NCI-H460 (cell line): ENCODE results near the gene IFRD2. TPM values are rescaled to one million over a fixed set of nuclear protein-coding genes. Genes with fewer than 3 reads are reported as not detected.
A peak's percentile ranks its signal among the peaks of the same experiment; 100 is the strongest.
"Not testable (repeated sequence)": the region's sequence is repeated elsewhere in the genome, so short reads cannot be mapped to it uniquely, and the experiment has no call there.

Experiments used
- DNase-seq: peaks from one replicate; pipeline ENCODE4 v3.0.0-alpha.2; 2016; ENCODE audit warnings: low read depth; ENCODE audit errors: extremely low read depth
- total RNA-seq: library from RNA; depleted of rRNA; stranded (reverse); fragments of >200 nt; shearing (Covaris generic); gene quantifications from 2 replicates; pipeline ENCODE4 v1.2.3, GENCODE V29; 2014

IFRD2 gene
- total RNA-seq, 1 experiment from 2014 or later: 116 TPM

DNA sequence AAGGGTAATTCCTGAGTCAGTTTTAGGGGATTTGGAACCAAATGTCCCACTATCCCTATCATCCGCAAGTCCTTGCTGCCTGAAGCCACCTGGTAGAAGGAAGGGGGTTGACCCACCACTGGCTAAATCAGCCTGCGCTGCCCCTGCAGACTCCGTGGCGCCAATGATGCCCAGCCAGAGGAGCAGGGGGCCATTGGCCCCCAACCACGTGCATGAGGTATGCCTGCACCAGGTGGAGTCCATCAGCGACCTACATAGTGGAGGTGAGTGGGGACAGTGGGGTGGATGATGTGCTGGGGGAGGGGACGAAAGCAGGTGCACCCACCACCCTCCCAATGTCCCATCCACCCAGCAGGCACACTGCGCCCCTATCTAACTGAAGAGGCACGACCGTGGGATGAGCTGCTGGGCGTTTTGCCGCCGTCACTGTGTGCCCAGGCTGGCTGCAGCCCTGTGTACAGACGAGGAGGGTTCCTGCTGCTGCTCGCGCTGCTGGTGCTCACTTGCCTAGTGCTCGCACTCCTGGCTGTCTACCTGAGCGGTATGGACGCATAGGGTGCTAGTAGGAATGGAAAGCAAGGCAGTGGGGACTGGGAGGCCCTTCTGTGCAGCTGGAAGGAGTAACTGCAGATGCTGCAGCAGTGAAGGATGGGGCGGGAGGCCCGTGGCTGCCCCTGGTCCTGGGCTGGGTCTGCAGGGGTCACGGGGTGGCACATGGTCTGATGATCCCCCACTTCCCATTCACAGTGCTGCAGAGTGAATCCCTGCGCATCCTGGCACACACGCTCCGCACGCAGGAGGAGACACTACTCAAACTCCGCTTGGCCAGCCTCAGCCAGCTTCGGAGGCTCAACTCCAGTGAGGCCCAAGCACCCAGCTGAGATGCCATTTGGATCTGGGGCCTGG is 5.7 kb downstream of the IFRD2 start:
- no peak for DNase-seq

DNA sequence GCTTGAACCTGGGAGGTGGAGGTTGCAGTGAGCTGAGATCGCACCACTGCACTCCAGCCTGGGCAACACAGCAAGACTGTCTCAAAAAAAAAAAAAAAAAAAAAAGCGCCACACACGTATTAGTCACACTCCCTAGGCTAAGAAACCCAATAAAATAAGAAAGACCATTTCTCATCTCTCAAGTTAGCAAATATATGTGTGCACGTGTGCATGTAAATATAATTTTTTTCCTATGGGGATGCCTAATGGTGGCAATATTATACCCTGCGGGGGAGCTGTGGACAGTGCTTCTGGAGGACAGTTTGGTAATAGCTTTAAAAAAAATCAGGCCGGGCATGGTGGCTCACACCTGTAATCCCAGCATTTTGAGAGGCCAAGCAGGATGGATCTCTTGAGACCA is 8.1 kb downstream of the IFRD2 start:
- not testable (repeated sequence) for DNase-seq

DNA sequence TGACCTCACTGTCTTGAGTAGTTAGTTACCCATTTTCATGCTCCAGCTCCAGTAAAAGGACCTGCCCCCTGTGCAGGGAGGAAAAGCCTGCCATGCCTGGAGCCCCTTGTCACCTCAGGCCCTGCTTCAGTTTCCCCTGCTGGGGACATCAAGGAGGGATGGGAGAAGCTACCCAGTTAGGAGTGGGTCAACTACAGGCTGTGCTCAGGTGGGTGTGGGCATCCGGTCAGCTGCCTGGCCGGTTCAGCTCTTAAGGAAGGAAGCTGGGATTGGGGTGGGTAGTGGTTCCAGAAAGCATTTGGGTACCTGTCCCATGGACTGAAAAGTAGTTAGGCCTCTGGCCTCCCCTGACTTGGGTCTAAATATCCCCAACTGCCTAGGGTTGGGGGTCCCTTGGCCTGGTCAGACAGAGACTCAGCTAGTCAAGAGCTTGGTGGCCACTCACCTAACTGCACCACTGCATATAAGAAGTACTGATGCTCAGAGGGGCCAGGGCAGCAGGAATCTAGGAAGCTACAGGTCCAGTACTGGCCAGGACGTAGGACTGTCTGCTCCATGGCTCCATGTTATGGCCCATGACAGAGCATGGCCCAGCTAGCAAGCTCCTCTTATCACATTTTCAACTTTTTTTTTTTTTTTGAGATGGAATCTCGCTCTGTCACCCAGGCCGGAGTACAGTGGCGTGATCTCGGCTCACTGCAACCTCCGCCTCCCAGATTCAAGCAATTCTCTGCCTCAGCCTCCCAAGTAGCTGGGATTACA is 12.8 kb downstream of the IFRD2 start:
- no peak for DNase-seq

DNA sequence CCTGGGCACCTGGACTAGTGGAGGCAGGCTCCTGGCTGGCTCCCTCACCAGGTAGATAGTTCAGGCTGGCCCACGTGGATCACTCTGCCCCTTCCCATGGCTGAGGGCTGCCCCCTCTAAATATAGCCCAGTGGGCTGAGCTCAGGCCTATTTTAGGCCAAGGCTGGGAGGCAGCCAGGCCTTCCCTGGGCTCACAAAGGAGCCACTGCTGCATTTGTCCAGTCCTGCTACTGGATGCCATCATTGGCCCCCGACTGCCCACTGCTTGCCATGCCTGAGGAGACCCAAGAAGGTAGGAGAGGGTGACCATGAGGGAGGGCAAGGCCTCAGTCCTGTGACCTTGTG is 13.4 kb downstream of the IFRD2 start, which contains the start of gene LSMEM2:
Gene LSMEM2 (plus strand): TSS at position 208 of the 345 bp plus-strand sequence. CDS start 27 bp downstream, at position 235.
- DNase-seq: no peak

DNA sequence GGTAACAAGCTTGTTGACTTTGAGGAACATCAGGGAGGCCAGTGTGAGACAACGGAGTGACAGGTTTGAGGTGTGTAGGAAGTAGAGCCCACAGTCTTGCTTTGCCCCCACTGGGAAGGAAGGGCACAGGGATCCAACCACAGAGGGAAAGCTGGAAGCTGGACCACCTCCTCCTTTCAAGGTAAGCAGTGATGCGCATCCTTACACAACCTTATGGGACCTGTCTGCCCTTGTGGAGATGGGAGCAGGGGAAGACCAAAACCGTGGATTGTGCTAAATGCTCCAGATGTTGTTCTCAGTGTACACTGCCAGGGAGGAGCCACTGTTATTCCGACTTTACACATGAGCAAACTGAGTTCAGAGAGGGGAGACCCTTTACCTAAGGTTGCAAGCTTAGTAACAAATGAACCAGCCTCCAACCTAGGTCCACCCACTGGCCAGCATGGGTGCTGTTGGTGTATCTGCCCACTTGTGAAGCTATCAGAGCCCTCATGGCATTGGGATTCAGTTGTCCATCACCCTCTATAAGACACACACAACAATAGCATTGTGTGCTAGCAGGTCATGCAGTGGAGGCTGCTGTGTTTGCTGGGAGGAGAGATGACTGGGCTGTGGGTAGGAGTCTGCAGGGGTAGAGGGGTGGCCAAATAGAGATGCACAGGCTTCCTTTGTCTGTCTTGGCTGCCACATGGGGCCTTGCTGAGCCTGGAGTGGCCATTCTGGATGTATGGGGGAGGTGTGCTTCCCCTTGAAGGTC is 13.9 kb downstream of the IFRD2 start:
- DNase-seq: no peak

DNA sequence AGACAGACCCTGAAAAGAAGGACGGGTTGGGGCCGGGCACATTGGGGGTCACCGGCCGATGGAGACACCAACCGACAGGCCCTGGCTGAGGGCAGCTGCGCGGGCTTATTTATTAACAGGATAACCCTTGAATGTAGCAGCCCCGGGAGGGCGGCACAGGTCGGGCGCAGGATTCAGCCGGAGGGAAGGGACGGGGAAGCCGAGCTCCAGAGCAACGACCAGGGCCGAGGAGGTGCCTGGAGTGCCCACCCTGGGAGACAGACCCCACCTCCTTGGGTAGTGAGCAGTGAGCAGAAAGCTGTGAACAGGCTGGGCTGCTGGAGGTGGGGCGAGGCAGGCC is 15.5 kb downstream of the IFRD2 start:
- no peak for DNase-seq

DNA sequence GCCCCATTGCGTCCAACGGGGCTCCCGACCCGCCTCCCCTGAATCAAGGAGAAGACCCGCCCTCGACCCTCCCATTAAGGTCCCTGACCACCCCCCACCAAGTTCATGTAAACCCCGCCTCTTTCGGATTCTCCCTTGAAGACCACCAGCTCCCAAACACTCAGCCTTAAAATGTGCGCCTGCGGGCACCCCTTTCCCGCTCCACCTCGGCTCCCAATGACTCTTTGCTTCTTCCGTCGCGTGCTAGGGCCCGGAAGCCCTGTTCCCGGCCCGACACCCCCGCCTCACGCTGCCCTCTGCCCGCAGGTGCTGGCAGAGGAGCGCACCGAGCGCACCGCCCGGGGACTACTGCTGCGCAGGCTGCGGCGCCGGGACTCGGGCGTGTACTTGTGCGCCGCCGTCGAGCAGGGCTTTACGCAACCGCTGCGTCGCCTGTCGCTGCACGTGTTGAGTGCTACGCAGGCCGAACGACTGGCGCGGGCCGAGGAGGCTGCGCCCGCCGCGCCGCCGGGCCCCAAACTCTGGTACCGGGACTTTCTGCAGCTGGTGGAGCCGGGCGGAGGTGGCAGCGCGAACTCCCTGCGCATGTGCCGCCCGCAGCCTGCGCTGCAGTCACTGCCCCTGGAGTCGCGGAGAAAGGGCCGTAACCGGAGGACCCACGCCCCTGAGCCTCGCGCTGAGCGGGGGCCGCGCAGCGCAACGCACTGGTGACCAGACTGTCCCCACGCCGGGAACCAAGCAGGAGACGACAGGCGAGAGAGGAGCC is 16.1 kb downstream of the IFRD2 start:
- no peak for DNase-seq

DNA sequence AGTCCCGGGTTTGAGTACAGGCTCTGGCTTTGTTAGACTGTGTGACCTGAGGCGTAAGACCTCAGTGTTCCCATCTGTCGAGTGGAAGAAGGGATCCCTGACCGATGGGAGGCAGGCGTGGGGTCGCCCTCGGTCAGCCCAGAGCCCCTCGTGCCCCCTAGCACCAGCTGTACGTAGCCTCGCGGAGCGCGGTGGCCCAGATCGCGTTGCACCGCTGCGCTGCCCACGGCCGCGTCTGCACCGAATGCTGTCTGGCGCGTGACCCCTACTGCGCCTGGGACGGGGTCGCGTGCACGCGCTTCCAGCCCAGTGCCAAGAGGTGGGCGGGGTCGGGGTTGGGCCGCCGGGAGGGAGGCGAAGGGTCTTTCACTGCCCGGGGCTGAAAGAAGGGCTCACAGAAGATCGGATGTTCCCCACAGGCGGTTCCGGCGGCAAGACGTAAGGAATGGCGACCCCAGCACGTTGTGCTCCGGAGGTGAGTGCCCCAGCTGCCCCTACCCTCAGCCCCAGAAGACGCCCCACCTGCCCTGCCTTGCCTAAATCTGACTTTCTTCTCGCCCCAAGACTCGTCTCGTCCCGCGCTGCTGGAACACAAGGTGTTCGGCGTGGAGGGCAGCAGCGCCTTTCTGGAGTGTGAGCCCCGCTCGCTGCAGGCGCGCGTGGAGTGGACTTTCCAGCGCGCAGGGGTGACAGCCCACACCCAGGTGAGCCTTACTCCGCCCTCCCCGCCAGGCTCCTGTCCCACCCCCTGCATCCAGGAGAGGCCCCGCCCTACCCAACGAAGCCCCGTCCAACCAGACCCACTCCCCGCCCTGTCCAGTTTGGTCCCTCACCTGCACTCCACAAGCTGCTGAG is 16.9 kb downstream of the IFRD2 start:
- no peak for DNase-seq

DNA sequence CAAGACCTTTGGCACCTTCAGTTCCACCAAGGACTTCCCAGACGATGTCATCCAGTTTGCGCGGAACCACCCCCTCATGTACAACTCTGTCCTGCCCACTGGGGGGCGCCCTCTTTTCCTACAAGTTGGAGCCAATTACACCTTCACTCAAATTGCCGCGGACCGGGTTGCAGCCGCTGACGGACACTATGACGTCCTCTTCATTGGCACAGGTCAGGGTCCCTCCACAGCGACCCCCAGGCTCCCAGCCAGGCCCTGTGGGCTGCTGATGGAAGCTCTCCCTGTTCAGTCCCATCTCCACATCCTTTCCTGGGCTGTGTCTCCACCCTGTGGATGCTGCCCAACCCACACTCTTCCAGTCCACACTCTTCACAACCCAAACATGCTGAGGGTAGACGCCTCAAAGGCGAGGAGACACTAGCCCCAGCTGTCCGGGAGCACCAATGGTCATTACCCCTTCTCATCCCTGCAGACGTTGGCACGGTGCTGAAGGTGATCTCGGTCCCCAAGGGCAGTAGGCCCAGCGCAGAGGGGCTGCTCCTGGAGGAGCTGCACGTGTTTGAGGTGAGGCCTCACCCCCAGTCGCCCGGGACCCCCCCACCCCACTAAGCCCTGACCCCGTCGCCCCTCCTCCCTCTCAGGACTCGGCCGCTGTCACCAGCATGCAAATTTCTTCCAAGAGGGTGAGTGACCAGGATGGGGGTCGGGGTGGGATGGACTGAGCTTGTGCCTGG is 17.7 kb downstream of the IFRD2 start:
- peak; percentile 38 for DNase-seq

DNA sequence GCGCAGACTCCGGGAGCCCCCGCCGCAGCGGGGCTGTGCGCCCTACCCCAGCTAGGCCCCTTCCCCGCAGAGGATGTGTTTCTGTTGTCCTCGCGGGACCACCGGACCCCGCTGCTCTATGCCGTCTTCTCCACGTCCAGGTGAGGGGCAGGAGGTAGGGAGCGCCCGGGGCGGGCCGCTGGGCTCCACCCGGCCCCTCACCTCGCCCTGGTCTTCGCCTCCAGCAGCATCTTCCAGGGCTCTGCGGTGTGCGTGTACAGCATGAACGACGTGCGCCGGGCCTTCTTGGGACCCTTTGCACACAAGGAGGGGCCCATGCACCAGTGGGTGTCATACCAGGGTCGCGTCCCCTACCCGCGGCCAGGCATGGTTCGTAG is 18.6 kb downstream of the IFRD2 start:
- no peak for DNase-seq

DNA sequence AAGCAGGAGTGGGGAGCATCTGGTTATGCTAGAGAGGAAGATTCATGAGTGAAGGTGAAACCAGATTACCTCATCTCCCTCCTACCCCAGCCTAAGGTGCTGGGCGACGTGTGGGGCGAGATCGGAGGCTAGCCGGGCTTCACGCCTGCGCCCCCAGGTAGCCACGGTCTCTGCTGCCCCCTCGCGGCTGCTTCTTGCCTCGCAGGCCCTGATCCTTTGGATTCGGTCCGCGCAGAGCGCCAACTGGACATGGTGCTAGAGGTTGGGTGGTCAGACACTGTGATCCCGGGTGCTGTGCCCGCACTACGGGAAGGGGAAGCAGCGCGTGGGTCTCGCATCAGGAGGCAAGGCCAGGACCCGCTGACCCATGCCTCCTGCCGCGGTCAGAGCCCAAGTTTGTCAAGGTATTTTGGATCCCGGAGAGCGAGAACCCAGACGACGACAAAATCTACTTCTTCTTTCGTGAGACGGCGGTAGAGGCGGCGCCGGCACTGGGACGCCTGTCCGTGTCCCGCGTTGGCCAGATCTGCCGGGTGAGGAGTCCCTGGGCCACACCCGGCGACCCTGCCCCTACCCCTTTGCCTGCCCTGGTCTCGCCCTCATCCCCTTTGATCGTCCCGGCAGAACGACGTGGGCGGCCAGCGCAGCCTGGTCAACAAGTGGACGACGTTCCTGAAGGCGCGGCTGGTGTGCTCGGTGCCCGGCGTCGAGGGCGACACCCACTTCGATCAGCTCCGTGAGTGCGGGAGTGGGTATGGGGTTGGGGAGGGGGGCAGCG is 19.1 kb downstream of the IFRD2 start:
- DNase-seq: peak; percentile 67

DNA sequence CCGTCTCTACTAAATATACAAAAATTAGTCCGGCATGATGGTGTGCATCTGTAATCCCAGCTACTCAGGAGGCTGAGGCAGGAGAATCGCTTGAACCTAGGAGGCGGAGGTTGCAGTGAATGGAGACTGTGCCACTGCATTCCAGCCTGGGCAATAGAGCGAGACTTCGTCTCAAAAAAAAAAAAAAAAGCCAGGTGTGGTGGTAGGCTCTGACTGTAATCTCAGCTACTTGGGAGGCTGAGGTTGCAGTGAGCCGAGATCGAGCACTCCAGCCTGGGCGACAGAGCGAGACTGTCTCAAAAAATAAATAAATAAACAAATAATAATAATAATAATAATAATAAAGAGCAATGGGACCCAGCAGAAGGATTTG is 19.7 kb downstream of the IFRD2 start:
- DNase-seq: not testable (repeated sequence)

DNA sequence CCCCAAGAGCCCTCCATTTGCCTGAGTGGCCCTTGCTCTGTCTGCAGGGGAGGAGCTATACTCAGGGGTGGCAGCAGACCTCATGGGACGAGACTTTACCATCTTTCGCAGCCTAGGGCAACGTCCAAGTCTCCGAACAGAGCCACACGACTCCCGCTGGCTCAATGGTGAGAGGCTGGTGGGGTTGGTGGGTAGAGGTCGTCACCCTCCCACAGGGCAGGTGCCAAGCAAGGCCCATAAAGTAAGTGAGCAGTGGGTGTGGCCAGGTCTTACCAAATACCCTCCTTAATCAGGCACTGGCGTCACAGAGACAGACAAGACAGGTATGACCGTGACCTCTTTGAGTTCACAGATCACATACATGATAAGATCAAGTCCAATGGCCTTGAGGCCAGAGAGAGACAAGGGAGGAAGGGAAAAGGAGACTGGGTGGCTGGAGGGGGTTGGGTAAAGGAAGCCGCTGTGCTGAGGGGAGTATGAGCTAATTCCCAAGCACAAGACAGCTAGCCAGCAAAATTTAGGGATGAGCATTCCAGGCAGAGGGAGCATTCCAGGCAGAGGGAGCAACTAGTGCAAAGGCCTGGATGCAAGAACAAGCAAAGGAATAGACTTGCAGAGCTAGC is 20.8 kb downstream of the IFRD2 start:
- no peak for DNase-seq

DNA sequence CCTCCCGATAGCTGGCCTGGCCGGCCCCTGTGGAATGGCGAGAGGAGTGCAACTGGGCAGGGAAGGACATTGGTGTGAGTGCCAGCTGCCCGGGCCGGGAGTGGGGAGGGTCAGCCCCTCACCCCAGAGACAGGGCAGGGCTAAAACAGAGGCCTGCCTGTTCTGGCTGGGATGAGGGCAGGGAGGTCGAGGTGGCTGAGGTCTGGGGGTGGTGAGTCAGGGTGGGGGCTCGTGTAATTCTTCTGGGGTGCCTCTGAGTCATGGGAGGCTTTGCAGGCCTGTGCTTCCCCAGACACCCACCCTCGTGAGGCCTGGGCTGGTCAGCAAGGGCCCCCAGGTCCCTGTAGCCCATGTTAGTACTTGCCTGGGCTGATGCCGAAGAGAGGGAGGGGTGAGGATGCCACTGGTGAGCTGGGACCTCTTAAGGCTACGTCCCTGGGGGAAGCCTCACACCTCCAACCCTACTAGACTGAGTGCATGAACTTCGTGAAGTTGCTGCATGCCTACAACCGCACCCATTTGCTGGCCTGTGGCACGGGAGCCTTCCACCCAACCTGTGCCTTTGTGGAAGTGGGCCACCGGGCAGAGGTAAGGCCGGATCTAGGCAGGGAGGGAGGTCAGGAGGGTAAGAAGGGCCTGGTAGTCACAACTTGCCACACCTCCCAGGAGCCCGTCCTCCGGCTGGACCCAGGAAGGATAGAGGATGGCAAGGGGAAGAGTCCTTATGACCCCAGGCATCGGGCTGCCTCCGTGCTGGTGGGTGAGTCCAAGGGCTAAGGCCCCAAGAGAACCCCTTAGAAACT is 21.6 kb downstream of the IFRD2 start:
- DNase-seq: no peak

DNA sequence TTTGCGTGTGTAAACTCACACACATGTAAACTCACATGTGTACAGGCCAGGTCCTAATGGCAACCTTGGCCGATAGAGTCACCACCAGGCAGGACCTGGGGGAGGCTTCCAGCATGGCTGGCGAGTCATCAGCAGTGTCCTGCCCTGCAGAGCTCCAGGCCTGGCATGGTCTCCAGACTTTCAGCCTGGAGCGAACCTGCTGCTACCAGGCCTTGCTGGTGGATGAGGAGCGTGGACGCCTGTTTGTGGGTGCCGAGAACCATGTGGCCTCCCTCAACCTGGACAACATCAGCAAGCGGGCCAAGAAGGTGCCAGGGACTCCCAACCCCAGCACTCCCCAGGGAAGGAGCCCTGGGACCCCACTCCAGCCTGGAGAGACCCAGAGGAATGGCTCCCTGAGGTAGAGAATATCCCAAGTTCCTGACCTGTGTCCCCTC is 22.2 kb downstream of the IFRD2 start:
- DNase-seq: no peak

DNA sequence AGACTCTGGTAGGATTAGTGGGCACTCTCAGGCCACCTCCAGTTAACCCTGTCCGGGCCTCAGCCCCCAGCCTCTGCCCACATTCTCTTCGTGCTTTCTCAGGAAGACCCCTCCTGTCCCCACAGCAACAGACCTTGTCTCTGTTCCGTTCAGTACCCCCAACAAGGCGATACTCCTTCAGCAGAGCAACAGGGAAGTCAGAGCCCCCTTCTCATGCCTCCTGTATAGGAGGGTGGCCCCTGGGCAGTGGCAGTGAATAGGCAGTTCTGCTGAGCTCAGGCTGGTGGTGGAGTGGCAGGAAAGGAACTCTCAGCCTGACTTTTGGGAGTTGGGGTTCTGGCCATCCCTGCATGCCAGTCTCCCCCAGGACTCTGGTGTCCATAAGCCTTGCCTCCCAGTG is 22.8 kb downstream of the IFRD2 start:
- no peak for DNase-seq
